Hippocampal formation (tissue), 2 donors: ENCODE data around the gene HTRA2.
"Not testable (repeated sequence)": the region's sequence is repeated elsewhere in the genome, so short reads cannot be mapped to it uniquely, and the experiment has no call there.

Experiments
- DNase-seq, 2 donors: peaks; one replicate each; lab custom pipeline; 2025; lab: John Stamatoyannopoulos, UW

The HTRA2 gene

GRCh38 chr2:74561022-74561421 is 31.3 kb downstream of the HTRA2 start:
- DNase-seq = not testable (repeated sequence)

GRCh38 chr2:74562126-74562775 is 32.5 kb downstream of the HTRA2 start:
- DNase-seq = no peak

DNA sequence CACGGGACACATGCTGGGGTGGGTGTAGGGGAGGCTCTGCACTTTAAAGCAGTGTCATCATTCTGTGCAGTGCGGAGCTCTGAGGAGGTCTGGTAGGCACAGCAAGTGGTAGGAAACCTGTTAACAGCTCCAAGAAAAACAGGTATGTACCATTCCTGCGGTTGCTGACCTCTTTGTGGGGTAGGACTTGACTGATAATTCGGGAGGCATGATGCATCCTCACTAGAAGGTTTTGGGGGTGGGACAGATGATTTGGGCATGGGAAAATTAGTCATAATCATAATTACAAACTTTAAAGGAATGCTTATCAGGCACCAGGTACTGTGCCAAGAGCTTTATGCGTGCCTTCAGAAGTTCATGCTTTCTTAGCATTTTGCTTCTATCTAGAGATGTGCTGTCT is 34.5 kb downstream of the HTRA2 start:
- no peak for DNase-seq

GRCh38 chr2:74566076-74566753 is 36.5 kb downstream of the HTRA2 start:
- DNase-seq = no peak

GRCh38 chr2:74566754-74567085 is 37.0 kb downstream of the HTRA2 start:
- no peak for DNase-seq

DNA sequence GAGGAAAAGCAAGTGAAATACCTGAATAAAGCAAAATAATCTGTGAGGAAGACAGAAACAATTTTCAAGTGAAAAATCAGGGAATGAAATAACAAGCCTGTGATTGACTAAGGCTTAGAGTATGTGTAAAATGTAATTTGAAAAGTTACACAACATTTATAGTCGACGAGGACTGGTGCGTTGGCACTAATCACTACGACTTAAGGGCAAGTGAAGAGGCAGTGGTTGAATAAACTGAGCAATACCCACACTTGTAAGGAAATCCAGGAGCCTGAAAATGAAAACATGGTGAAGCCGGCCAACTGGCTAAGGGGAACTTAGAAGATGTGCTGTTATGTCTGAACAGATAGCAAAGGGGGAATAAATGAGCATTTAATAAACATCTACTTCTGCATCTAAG is 38.1 kb downstream of the HTRA2 start:
- no peak for DNase-seq

DNA sequence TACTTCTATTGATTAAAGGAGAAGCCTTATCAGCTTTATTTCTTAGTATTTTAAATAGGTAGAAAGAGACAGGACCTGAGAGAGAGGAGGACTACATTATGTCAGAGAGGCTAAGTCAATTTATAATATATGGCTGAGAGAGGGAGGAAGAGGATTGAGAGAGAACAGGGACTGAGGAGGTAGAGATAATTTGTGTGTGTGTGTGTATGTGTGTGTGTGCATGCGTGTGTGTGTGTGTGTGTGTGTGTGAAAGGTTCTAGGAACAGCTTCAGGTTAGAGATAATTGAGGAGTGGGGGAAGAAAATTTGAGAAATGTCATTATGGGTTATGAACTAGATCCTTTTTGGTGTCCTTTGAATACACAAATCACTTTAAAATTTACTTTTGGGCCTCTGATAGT is 40.0 kb downstream of the HTRA2 start:
- no peak for DNase-seq

- DNase-seq = no peak
Observed at GRCh38 chr2:74571058-74571457, 41.3 kb downstream of the HTRA2 start.

- DNase-seq = no peak
Observed at GRCh38 chr2:74572178-74572925, 42.6 kb downstream of the HTRA2 start.

DNA sequence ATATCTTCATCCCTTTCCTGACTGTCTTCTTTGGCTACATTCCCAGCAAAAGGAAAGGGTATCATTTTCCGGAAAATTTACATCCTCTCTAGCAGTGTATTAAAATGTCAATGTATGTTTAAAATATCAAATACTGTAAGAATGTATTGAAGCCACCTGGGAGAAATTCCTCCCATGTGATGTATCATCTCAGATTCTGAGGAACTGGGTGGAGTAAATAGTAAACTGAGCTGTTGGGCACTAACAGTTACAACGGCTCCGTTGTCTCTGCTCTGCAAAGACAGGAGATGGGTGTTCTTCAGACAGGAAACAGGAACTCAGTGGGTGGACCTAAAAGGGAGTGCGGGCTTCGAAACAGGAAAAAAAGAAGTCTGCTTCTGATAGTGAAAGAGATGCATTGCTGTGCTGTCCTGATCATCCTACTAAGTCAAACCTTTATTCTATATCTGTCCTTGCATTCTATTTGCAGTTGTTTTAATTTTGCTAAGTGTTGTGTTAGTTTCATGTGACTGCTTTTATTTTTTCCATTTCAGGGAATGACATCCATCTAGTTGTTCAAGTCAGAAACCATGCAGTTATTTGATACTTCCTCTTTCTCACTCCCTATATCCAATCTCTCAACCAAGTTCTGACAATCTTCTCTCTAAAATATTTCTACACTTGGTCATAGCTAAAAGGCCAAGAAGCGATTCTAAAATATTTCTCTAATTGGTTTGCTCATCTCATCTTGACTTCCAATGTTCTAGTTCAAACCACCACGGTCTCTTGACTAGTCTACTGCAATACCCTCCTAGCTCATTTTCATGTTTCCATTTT is 44.2 kb downstream of the HTRA2 start:
- peak in 1 of 2 donors; percentile 15 for DNase-seq

DNA sequence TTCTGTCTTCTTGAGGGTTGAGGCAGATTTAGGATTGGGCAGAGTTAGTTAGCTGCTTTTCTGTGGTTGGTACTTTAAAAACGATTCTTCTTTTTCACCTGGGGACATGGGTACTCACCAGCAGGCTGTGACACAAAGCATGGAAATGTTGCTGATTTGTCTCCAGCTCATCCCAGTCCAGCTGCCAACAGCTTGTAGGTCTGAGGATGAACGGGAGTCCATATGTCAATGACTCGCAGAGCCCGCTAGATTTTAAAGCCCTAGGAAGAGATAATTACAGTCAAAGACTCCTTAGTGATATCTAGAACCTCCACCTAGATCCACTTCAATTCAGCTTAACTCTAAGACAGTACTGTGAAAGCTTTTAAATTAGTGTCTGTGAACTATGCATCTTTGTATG is 45.6 kb downstream of the HTRA2 start:
- DNase-seq = no peak

- no peak for DNase-seq
Observed at GRCh38 chr2:74576211-74576862, 46.6 kb downstream of the HTRA2 start.

- DNase-seq = peak in 1 of 2 donors; percentile 42
Observed at GRCh38 chr2:74576863-74577229, 47.1 kb downstream of the HTRA2 start.

DNA sequence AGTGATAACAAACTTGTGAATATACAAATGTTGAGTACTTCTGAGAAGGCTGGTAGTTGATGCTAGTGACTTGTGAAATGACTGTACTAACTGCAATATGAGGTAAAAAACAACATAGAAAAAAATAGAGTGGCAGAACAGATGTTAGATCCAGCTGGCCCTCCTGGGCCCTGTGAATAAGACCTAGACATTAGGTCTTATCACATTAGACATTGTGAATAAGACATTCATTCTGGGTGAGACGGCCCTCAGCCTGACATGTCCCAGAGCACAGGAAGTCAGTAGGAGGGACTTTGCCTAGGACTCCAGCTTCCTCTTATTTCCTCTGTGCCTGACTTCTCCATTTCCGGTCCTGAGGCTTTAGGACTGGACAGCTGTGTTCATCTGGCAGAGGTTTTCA is 47.7 kb downstream of the HTRA2 start:
- no peak for DNase-seq

DNA sequence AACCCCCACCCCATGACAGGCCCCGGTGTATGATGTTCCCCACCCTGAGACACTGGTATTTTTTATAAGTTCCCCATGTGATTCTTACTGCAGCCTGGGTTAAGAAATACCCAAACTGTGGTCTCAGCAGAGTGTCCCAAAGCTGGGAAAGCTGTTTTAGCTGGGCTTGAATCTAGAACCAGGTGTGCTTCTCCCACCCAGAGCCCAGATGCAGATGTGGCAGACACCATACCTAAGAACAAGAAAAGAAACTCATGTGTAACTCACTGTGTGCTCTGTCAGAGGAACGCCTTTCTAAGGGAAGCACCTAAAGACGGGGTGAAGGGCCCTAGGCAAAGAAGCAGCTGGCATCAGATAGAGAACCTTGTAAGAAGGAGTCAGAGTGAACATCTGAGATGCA is 48.7 kb downstream of the HTRA2 start:
- no peak for DNase-seq

DNA sequence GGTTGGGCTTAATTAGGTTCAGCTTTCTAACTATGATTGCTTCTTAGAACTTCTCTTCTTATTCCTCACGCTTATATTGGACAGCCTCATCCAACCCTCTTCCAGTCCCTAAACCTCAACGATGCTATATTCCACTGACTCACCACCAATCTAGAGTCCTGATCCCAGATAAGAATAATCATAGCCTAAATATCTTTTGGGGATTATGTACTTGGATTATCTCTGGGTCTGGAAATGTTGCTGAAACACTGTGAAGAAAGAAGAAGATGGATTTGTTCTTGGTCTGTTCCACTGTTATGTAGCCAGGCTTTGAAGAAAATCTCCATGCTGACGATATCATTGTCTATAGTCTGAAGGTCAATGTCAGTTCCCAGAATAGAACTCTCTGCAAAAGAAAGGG is 51.7 kb downstream of the HTRA2 start:
- no peak for DNase-seq

- no peak for DNase-seq
Observed at GRCh38 chr2:74582184-74582583, 52.5 kb downstream of the HTRA2 start.
